GM15510 (cell line): ENCODE measurements around the gene DNAJB8.

ENCODE experiments used
- POLR2A ChIP-seq: IDR thresholded peaks from 3 replicates; pipeline ENCODE4 v1.6.1; 2011; ENCODE audit warnings: borderline replicate concordance; ENCODE audit not compliant: insufficient read length; ENCODE audit errors: extremely low read depth

DNAJB8 gene

DNA sequence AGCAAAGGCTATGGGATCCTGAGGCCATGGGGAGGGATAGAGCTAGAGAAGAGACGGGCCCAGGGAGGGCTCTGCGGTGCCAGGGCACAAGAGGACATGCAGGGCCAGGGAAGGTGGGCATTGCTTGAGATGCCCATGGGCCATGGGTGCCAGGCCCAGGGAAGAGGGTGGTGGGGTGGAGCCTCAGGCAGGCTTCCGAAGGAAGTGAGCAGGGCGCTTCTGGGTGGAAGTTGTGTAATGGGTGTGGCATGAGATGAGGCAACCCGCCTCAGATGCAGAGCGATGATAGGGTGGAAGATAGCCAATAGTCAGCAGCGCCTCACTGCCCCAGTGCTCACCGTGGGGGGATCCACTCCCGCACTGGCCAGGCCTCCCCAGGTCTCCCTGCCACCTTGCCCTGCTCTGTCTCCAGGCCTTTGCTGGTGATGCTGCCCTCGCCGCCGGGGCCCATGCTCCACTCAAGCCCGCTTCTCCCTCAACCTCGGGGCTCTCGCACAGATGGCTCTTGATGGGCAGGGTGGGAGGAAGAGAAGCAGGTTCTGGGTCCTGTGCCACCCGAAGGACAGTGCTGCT, 51.4 kb downstream of the DNAJB8 start:
- TF ChIP-seq POLR2A, result no peak

DNA sequence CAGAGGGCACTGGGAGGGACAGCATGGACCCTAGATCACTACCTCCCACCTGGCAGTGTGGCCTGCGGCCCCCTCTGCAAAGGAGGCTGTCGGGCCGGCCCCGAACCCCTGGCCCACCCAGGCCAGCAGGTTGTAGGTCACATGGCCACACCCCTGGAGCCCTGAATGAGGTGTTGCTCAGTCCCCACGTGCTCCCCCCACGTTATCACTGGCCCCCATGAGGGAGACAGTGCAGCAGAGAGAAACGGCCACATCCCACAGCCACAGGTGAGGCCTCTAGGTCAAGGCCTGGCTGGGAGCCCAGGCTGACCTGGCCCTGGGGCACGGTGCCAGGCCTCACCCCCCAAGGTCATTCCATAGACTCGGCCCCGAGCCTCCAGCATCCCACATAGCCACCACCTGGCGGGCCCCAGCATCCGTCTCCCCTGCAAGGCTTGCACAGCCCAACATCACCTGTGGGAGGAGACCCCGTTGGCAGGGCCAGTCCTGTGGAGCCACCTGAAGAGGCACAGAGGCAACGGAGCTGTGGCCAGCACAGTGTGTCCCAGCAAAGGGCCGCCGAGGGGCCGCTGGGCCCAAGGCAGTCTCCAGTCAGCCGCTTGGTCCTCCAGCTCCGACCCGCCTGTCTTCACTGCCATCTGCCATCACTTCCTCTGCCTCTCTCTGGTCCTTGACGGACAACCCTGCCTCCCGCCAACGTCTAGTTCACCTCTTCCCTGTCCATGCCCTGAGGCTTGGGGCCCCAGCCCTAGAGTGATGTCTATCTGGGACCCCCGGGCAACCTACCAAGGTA, 53.1 kb downstream of the DNAJB8 start:
- no peak for TF ChIP-seq POLR2A

DNA sequence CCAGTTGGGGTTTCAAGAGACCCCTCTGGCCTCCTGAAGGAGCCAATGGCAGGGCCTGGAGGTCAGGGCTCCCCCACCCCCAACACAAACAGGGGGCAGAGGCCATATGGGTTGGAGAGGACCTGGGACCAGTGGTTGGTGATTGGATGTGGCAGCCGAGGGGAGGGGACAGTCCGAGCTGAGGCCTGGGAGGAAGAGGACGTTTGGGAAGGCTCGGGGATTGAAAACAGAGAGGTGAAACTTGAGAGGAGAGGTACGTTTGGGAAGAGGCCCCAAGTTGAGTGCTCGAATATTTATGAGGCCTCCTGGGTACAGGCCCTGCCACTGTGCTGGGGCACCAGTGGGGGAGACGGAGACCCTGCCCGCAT, 53.7 kb downstream of the DNAJB8 start:
- TF ChIP-seq POLR2A, result no peak
